GM21786 (cell line): Measurements from ENCODE around the gene PPP2R3A.
"Not testable (repeated sequence)": the region's sequence is repeated elsewhere in the genome, so short reads cannot be mapped to it uniquely, and the experiment has no call there.

Experiments used
- ATAC-seq: cut with Tn5 transposase; IDR thresholded peaks from one replicate; pipeline ENCODE4 v1.9.1; 2021; ENCODE audit not compliant: unreplicated experiment

PPP2R3A gene

GRCh38 chr3:136083641-136084382 lies 118.3 kb downstream of the PPP2R3A start:
- not testable (repeated sequence) for ATAC-seq

GRCh38 chr3:136085067-136085466 lies 119.5 kb downstream of the PPP2R3A start:
- ATAC-seq: not testable (repeated sequence)

- ATAC-seq: no peak
Observed at GRCh38 chr3:136093771-136094170, 128.2 kb downstream of the PPP2R3A start.

GRCh38 chr3:136105044-136105443 lies 139.5 kb downstream of the PPP2R3A start:
- no peak for ATAC-seq

GRCh38 chr3:136106101-136106500 lies 140.6 kb downstream of the PPP2R3A start:
- ATAC-seq: no peak

GRCh38 chr3:136109499-136109898 lies 144.0 kb downstream of the PPP2R3A start:
- peak; percentile 98 for ATAC-seq

GRCh38 chr3:136110481-136110880 lies 145.0 kb downstream of the PPP2R3A start:
- no peak for ATAC-seq

- no peak for ATAC-seq
Observed at GRCh38 chr3:136114421-136114820, 148.9 kb downstream of the PPP2R3A start.

GRCh38 chr3:136119332-136119731 lies 153.8 kb downstream of the PPP2R3A start:
- ATAC-seq: not testable (repeated sequence)

GRCh38 chr3:136119783-136120182 lies 154.3 kb downstream of the PPP2R3A start:
- ATAC-seq: not testable (repeated sequence)

- ATAC-seq: peak; percentile 70
Observed at GRCh38 chr3:136120373-136121348, 155.1 kb downstream of the PPP2R3A start.

- ATAC-seq: no peak
Observed at GRCh38 chr3:136122006-136122405, 156.5 kb downstream of the PPP2R3A start.

- not testable (repeated sequence) for ATAC-seq
Observed at GRCh38 chr3:136131647-136132046, 166.1 kb downstream of the PPP2R3A start.

- ATAC-seq: no peak
Observed at GRCh38 chr3:136134091-136134490, 168.6 kb downstream of the PPP2R3A start.

- no peak for ATAC-seq
Observed at GRCh38 chr3:136135039-136135802, 169.7 kb downstream of the PPP2R3A start.

GRCh38 chr3:136136454-136136853 lies 170.9 kb downstream of the PPP2R3A start:
- no peak for ATAC-seq

- ATAC-seq: no peak
Observed at GRCh38 chr3:136141291-136141785, 175.8 kb downstream of the PPP2R3A start.

- no peak for ATAC-seq
Observed at GRCh38 chr3:136141891-136142290, 176.4 kb downstream of the PPP2R3A start.

GRCh38 chr3:136142592-136142991 lies 177.1 kb downstream of the PPP2R3A start:
- no peak for ATAC-seq

- ATAC-seq: not testable (repeated sequence)
Observed at GRCh38 chr3:136144397-136144796, 178.9 kb downstream of the PPP2R3A start.
